Loucy (cell line): ENCODE data around the gene DOCK6.
A peak's percentile ranks its signal among the peaks of the same experiment; 100 is the strongest.

Experiments
- H2AFZ ChIP-seq: fragments of 200-600 bp; sonication (generic); 2 replicates; pipeline ENCODE4 v1.6.0; 2016; ENCODE audit warnings: antibody characterized with exemption, mild to moderate bottlenecking, low read length, moderate library complexity
- H3F3A ChIP-seq: fragments of 200-600 bp; 2 replicates; pipeline ENCODE4 v1.6.0; 2016; ENCODE audit warnings: antibody characterized with exemption, low read depth, mild to moderate bottlenecking
- H3K27me3 ChIP-seq: fragments of 200-600 bp; sonication (generic); 2 replicates; pipeline ENCODE4 v1.6.1; 2014; ENCODE audit warnings: low read length, mild to moderate bottlenecking; ENCODE audit not compliant: insufficient read depth, poor library complexity, severe bottlenecking
- H3K36me3 ChIP-seq: fragments of 200-600 bp; sonication (generic); 2 replicates; pipeline ENCODE4 v1.6.1; 2016; ENCODE audit warnings: low read length; ENCODE audit not compliant: insufficient read depth
- H3K4me1 ChIP-seq: fragments of 200-600 bp; sonication (generic); 2 replicates; pipeline ENCODE4 v1.5.1; 2014; ENCODE audit warnings: low read length, mild to moderate bottlenecking; ENCODE audit not compliant: insufficient read depth, poor library complexity, severe bottlenecking
- H3K4me2 ChIP-seq: fragments of 200-600 bp; sonication (generic); 2 replicates; pipeline ENCODE4 v1.6.0; 2014; ENCODE audit warnings: antibody characterized with exemption, low read length, low read depth, mild to moderate bottlenecking; ENCODE audit not compliant: poor library complexity, severe bottlenecking
- H3K4me3 ChIP-seq: fragments of 200-600 bp; sonication (generic); 2 replicates; pipeline ENCODE4 v1.5.1; 2014; ENCODE audit warnings: low read length, mild to moderate bottlenecking, mixed read lengths; ENCODE audit not compliant: poor library complexity, severe bottlenecking
- H3K79me2 ChIP-seq: fragments of 200-600 bp; sonication (generic); 2 replicates; pipeline ENCODE4 v1.6.1; 2014; ENCODE audit warnings: low read length; ENCODE audit not compliant: insufficient read depth
- H3K9ac ChIP-seq: fragments of 200-600 bp; sonication (generic); 2 replicates; pipeline ENCODE4 v1.6.0; 2014; ENCODE audit warnings: mild to moderate bottlenecking, low read depth, low read length, moderate library complexity; ENCODE audit not compliant: poor library complexity, severe bottlenecking
- H3K9me2 ChIP-seq: fragments of 200-600 bp; sonication (generic); replicated peaks from 2 replicates; pipeline ENCODE4 v1.6.1; 2016; ENCODE audit warnings: low read depth, low read length, mixed read lengths
- H3K9me3 ChIP-seq: fragments of 200-600 bp; sonication (generic); 2 replicates; pipeline ENCODE4 v1.6.1; 2014; ENCODE audit warnings: mild to moderate bottlenecking, antibody characterized with exemption, low read length, low read depth; ENCODE audit not compliant: insufficient read depth
- H4K20me1 ChIP-seq: fragments of 200-600 bp; sonication (generic); 2 replicates; pipeline ENCODE4 v1.6.0; 2014; ENCODE audit warnings: antibody characterized with exemption, low read length, mild to moderate bottlenecking; ENCODE audit not compliant: insufficient read depth, poor library complexity, severe bottlenecking
- EZH2phosphoT487 ChIP-seq: fragments of 200-600 bp; IDR thresholded peaks from 2 replicates; pipeline ENCODE4 v1.6.1; 2018; ENCODE audit warnings: antibody characterized with exemption, mild to moderate bottlenecking, moderate library complexity, borderline replicate concordance
- TF ChIP-seq, protein P1 (sequence below): fragments of 200-600 bp; sonication (generic); conservative IDR thresholded peaks from 2 replicates; pipeline ENCODE4 v1.5.1; 2014; ENCODE audit warnings: mild to moderate bottlenecking, antibody characterized with exemption, low read length

DOCK6 gene

DNA sequence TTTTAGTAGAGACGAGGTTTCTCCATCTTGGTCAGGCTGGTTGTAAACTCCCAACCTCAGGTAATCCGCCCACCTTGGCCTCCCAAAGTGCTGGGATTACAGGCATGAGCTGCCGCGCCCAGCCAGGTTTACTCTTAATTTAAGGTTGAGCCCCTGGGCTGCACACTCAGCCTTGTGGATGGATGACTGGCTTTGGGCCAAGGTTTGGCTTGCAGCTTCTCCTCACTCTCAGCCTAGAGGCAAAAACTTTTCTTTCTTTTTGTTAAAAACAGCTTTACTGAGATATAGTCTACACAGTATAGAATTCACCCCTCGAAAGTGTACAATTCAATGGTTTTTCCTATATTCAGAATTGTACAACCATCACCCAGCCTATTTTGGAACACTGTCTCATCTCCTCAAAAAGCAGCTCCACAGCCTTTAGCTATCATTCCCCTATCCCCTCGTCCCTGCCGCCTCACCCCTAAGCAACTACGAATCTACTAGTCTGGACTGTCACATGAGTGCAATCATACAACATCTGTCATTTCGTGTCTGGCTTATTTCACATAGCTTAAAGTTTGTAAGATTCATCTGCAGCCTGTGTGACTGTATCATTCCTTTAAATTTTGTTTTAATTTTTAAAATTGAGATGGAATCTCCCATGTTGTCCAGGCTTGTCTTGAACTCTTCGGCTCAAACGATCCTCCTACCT is 19.2 kb upstream of the DOCK6 start:
- no peak overlapping the region for H3K4me3 ChIP-seq
- H3K9me2 ChIP-seq = no peaks in the 10 kb centered on the region
- H4K20me1 ChIP-seq = no peaks in the 10 kb centered on the region
- no peak overlapping the region for H2AFZ ChIP-seq
- H3K4me1 ChIP-seq = peaks cover 6% of the 10 kb centered on the region
- no peak overlapping the region for H3K9ac ChIP-seq
- H3K36me3 ChIP-seq = no peaks in the 10 kb centered on the region
- H3K4me2 ChIP-seq = no peak overlapping the region
- peaks cover 3% of the 10 kb centered on the region; the same call in 1 of the 2 replicates for H3K9me3 ChIP-seq
- TF ChIP-seq, protein P1, sequence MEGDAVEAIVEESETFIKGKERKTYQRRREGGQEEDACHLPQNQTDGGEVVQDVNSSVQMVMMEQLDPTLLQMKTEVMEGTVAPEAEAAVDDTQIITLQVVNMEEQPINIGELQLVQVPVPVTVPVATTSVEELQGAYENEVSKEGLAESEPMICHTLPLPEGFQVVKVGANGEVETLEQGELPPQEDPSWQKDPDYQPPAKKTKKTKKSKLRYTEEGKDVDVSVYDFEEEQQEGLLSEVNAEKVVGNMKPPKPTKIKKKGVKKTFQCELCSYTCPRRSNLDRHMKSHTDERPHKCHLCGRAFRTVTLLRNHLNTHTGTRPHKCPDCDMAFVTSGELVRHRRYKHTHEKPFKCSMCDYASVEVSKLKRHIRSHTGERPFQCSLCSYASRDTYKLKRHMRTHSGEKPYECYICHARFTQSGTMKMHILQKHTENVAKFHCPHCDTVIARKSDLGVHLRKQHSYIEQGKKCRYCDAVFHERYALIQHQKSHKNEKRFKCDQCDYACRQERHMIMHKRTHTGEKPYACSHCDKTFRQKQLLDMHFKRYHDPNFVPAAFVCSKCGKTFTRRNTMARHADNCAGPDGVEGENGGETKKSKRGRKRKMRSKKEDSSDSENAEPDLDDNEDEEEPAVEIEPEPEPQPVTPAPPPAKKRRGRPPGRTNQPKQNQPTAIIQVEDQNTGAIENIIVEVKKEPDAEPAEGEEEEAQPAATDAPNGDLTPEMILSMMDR = no peak
- no peak for TF ChIP-seq EZH2phosphoT487
- H3K79me2 ChIP-seq = no peaks in the 10 kb centered on the region
- peaks cover 5% of the 10 kb centered on the region for H3K27me3 ChIP-seq
- H3F3A ChIP-seq = no peaks in the 10 kb centered on the region

DNA sequence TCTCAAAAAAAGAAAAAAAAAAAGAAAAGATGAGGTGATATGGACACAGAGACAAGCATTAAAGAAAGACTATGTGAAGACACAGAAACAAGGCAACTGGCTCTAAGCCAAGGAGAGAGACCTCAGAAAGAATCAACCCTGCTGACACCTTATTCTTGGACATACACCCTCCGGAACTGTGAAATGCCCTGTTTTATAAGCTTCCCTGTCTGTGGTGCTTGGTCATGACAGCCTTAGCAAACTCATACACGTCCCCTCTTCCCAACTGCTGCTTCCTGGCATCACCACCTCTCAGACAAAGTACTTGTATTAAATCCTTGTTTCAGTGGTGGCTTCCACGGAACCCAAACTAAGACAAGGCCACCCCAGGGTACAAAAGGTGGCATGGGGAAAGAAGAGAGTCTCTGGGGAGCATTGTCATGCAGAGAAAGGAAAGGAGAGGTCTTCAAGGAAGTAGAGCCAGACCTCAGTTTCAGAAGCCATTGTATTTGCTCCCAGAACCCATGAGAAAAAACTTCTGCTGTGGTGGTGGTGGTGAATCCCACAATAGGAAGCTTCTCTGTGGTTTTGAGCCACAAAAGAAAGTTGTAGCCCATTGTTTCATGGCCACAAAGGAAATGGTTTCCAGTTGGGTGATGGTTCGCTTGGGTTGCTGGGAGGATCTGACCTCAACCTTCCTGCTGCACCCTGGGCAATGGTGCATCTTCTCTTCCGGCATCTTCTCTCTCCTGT is 17.3 kb upstream of the DOCK6 start:
- no peaks in the 10 kb centered on the region for H3K36me3 ChIP-seq

DNA sequence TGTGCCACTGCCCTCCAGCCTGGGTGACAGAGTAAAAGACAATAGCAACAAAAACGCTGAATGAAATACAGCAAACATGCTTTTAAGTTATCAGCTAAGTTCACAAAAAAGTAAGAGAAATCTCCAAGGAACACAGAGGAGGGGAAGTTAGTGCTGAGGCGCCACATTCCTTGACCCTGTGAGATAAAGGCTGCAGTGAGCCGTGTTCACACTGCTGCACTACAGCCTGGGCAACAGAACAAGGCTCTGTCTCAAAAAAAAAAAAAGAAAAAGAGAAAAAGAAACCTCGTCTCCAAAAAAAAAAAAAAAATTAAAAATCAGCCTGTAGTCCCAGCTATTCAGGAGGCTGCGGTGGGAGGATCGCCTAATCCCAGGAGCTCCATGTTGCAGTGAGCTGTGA is 16.3 kb upstream of the DOCK6 start:
- Histone ChIP-seq H3K9me2 (no peaks in the 10 kb centered on the region), H3F3A (no peaks in the 10 kb centered on the region), H2AFZ (no peak overlapping the region), H3K27me3 (peaks cover 5% of the 10 kb centered on the region), H3K36me3 (no peaks in the 10 kb centered on the region), H3K9ac (no peak overlapping the region), H3K9me3 (peaks cover 3% of the 10 kb centered on the region; the same call in 1 of the 2 replicates), H3K4me1 (peaks cover 6% of the 10 kb centered on the region), H4K20me1 (no peaks in the 10 kb centered on the region), H3K79me2 (no peaks in the 10 kb centered on the region), H3K4me2 (no peak overlapping the region), H3K4me3 (no peak overlapping the region)
- TF ChIP-seq, protein P1 = no peak
- no peak for TF ChIP-seq EZH2phosphoT487

More for the DNA sequence above, 17.3 kb upstream of the DOCK6 start:
- Histone ChIP-seq H3K27me3 (peaks cover 5% of the 10 kb centered on the region), H3K9ac (no peak overlapping the region), H3K79me2 (no peaks in the 10 kb centered on the region), H3F3A (no peaks in the 10 kb centered on the region), H4K20me1 (no peaks in the 10 kb centered on the region), H3K9me2 (no peaks in the 10 kb centered on the region), H2AFZ (no peak overlapping the region), H3K9me3 (peaks cover 3% of the 10 kb centered on the region; the same call in 1 of the 2 replicates), H3K4me3 (peak overlapping the region; percentile 1), H3K4me2 (peak overlapping the region; percentile 30), H3K4me1 (peaks cover 6% of the 10 kb centered on the region)
- no peak for TF ChIP-seq EZH2phosphoT487
- TF ChIP-seq, protein P1 = no peak
